Left forelimb (tissue), 1 donor: Measurements from ENCODE around the gene HCFC1.

Experiments
- DNase-seq: peaks from one replicate; pipeline ENCODE4 v3.0.0-alpha.2; 2018; ENCODE audit warnings: low spot score

HCFC1 gene

GRCh38 chrX:153922932-153923857, 48.4 kb downstream of the HCFC1 start:
- peak; percentile 75 for DNase-seq

- DNase-seq = no peak
Observed at GRCh38 chrX:153921511-153922446, 49.8 kb downstream of the HCFC1 start.

DNA sequence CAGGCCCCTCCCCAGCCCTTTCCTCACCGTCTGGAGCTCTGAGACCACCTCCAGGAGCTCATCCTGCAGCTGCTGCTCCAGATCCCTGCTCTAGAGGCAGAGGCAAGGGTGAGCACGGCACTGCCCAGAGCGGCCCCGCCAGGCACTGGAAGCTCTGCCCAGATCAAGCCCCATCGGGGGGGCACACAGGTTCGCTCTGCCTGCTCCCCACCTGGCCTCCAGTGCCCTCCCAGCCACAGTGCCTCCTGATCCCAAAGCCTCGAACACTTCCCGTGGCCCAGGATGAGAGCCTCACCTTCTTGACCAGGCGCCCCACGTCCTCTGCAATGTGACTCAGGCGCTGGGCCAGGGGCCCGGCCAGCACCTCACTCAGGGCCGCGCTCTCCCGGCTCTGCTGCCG, 50.5 kb downstream of the HCFC1 start:
- no peak for DNase-seq

- DNase-seq = peak; percentile 31
Observed at GRCh38 chrX:153920546-153920945, 51.1 kb downstream of the HCFC1 start.

DNA sequence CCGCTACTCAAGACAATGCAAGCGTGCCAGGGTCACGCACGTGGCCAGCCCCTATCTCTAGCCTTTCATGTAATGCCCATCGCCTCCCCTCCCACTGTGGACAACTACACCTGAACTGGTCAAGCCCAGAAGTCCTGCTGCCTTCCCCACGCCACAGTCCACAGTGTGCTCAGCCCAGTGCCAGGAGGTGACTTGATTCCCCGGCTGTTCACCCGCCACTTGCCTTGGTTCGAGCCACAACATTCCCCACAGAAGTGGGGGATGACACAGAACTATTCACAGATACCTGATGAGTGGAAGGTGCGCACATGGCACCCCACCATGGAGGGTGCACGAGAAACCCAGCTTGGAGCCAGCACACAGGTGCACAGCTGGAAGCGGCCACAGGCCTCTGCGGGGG, 52.3 kb downstream of the HCFC1 start:
- DNase-seq = peak; percentile 30

- DNase-seq = no peak
Observed at GRCh38 chrX:153917869-153918268, 53.7 kb downstream of the HCFC1 start.

DNA sequence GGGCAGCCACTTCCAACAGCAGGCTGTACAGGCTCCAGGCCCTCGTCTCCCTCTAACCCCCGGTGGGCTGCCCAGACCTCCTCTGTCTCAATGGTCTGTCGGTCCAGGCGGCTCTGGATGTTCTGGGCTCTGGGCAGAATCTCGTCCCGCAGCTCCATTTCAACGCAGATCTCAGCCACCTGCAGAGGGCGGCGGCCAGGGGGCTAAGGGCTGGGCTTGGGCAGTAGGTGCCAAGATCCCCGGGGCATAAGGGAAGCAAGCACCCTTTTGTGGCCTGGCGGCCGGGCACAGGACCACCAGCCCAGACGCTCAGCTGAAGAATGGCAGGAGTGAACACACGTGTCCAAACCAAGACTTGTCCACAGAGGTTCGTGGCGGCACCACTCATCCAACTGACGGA, 57.9 kb downstream of the HCFC1 start:
- no peak for DNase-seq

DNA sequence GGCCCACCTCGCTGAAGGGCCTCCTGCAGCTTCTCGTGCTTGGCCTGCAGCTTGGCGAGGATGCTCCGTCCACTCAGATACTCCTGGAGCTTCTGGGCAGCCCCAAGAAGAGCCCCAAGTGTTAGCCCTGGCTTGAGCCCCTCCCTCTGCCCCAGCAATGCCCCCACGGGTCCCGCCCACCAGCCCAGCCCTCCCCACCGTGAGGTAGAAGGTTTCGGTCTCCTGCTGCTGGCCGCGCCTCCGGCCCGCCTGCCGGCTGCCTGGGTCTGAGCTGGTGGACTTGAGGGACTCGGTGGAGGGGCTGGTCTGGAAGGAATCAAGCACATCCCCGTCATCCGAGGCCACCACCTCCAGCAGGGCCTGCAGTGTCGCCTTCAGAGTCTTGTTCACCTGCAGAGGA, 58.4 kb downstream of the HCFC1 start:
- no peak for DNase-seq

DNA sequence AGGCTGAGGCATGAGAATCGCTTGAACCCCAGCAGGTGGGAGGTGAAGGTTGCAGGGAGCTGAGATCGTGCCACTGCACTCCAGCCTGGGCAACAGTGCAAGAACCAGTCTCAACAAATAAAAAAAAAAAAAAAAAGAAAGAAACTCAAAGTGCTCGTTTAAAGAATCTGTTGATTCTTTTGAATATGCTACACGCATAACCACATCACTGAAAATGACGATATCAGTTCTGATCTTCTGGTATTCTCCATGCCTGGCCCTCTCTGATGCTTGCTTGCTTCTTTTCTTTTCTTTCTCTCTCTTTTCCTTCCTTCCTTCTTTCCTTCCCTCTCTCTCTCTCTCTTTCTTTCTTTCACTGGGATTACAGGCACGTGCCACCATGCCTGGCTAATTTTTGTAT, 59.8 kb downstream of the HCFC1 start:
- DNase-seq = no peak

DNA sequence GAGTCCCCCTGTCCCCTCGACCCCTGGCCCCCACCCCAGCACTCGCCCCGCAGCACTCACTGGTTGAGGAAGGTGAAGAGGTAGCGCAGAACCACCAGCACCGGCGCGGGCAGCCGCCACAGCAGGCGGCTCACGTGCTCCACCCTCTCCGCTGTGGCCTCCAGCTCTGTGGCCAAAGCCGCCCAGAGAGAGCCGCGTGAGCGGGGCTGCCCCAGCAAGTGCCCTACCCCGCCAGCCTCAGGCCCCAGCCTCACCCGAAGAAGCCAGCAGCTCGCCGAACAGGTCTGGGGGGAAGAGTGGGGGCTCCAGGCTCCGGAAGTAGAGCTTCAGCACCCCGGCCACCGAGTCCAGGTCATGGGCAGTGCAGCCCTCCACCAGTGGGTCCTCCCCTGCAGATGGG, 61.2 kb downstream of the HCFC1 start:
- DNase-seq = no peak

DNA sequence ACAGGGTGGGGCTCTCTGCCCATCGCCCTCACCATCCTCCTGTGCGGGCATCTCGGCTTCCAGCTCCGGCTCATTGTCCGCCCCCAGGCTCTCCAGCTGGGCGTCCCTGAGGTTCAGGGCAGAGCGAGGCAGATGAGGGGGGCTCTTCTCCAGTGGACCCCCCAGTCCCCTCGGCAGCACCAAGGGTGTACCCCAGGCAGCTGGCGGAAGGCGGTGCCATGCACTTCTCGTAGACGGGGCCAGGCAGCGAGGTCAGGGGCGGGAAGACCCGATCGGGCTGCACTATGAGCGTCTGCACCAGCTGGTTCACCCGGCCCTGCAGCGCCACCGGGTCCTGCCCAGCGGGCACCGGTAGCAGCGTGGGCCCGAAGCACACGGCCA, 61.6 kb downstream of the HCFC1 start:
- no peak for DNase-seq

GRCh38 chrX:153909024-153909979, 62.3 kb downstream of the HCFC1 start:
- no peak for DNase-seq

GRCh38 chrX:153908219-153908860, 63.3 kb downstream of the HCFC1 start:
- DNase-seq = no peak

DNA sequence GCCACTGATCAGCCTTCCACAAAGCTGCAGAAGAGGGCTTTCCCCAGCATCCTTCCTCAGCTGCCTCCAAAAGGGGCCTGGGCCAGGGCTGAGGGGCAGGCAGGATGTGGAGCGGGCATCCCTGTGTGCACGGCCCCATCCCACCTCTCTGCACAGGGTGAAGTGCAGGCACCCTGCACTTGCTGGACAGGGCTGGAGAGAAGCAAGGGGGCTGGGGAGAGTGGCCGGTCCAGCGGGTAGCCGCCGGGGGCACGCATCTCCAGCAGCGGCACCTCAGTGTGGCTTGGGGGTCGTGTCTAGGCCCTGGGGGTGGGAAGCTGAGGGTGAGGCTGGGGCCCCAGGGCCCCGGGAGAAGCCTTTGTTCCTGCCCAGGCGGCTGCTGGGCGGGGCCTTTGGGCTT, 64.2 kb downstream of the HCFC1 start:
- no peak for DNase-seq

- no peak for DNase-seq
Observed at GRCh38 chrX:153906126-153906917, 65.3 kb downstream of the HCFC1 start.

- no peak for DNase-seq
Observed at GRCh38 chrX:153905481-153906095, 66.0 kb downstream of the HCFC1 start.

DNA sequence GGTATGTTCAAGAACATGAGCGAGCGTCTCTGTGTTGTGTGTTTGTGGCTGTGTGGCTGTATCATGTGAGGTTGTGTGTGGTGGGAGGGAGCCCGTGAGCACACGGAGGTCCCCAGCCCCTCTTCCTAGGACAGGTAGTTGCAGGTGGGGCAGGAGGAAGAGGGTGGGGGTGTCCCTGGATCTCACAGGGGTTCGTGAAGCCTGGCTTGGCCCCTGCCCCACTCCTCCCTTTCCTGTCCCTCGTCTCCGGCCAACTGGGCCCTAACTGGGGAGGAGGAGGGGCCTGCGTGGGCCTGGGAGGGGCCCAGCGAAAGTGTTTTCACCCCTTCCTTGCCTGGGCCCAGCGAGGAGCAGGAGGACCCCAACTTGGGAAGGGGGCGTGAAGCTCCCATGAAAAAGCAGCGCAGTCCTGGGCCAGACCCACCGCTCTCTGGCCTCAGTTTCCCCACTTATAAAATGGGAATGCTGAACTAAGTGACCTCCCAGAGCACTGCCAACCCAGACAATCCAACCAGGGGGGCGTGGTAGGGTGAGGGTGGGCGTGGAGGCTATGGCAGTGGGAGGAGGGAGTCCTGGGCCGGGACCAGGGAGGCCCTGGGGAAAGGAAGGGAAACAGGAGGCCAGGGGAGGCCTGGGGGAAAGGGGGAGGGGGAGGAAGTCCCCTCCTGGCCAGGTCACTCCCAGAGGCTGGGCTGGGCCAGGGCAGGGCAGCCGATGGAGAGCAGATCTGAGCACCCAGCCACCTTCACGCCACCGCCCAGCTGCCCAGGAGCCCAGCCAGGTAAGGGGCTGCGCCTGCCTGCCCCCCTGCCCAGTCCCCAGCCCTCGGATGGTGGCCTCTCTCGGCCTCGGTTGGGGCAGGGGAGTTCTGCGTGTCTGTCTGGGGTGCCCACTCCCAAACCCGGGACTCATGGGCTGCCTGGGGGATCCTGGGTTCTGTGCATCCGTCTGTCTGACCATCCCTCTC, 67.3 kb downstream of the HCFC1 start, which contains the start of gene AVPR2:
Gene AVPR2 (plus strand): TSS at position 683 of the 967 bp plus-strand sequence. CDS start 473 bp downstream, outside the sequence.
- DNase-seq = no peak

- no peak for DNase-seq
Observed at GRCh38 chrX:153903238-153903980, 68.2 kb downstream of the HCFC1 start.
